Body of pancreas (tissue), 4 donors: Measurements from ENCODE around the gene ALPI.
"Not testable (repeated sequence)": the region's sequence is repeated elsewhere in the genome, so short reads cannot be mapped to it uniquely, and the experiment has no call there.

ENCODE experiments used
- CTCF ChIP-seq, 7 experiments: fragments of 450-650 bp in 4 of 7; fragments of 200-600 bp in 3 of 7; sonication (generic) in 3 of 7; IDR thresholded peaks; one replicate each; pipeline ENCODE4 v1.5.1; 2016 to 2019; ENCODE audit warnings: antibody characterized with exemption in 7 of 7
- POLR2A ChIP-seq, 3 donors: fragments of 450-650 bp; IDR thresholded peaks; one replicate each; pipeline ENCODE4 v1.6.1; 2016; ENCODE audit warnings: antibody characterized with exemption in 3 of 3, mild to moderate bottlenecking in 2 of 3

GRCh38 chr2:232440220-232441018, 15.5 kb upstream of the ALPI start:
- not testable (repeated sequence) for TF ChIP-seq POLR2A (IDR thresholded peaks at IDR 0.05)
- peak; percentile 84 to 93 (median 92) for TF ChIP-seq CTCF (IDR thresholded peaks at IDR 0.05)
